NT2/D1 (cell line): Measurements from ENCODE around the gene WDFY3.

ENCODE experiments used
- DNase-seq: peaks from one replicate; pipeline ENCODE4 v3.0.0-alpha.2; 2011; ENCODE audit warnings: low read depth, low spot score
- H3K27me3 ChIP-seq: 2 replicates; pipeline ENCODE4 v1.6.0; 2011; ENCODE audit warnings: mild to moderate bottlenecking; ENCODE audit not compliant: insufficient read length, insufficient read depth
- H3K36me3 ChIP-seq: 2 replicates; pipeline ENCODE4 v1.6.1; 2011; ENCODE audit warnings: mild to moderate bottlenecking, low read length, mixed read lengths; ENCODE audit not compliant: insufficient read depth, insufficient read length
- H3K4me1 ChIP-seq: 2 replicates; pipeline ENCODE4 v1.5.1; 2011; ENCODE audit not compliant: insufficient read depth, insufficient read length
- H3K4me3 ChIP-seq: 2 replicates; pipeline ENCODE4 v1.5.1; 2011; ENCODE audit warnings: low read depth; ENCODE audit not compliant: insufficient read length
- H3K9ac ChIP-seq: 2 replicates; pipeline ENCODE4 v1.6.0; 2011; ENCODE audit warnings: low read depth; ENCODE audit not compliant: insufficient read length
- H3K9me3 ChIP-seq: 2 replicates; pipeline ENCODE4 v1.5.1; 2011; ENCODE audit warnings: mild to moderate bottlenecking, low read length; ENCODE audit not compliant: insufficient read depth
- SUZ12 ChIP-seq: IDR thresholded peaks from 2 replicates; pipeline ENCODE4 v1.6.1; 2011; ENCODE audit not compliant: insufficient read length, insufficient read depth; ENCODE audit errors: extremely low read depth
- YY1 ChIP-seq: IDR thresholded peaks from 2 replicates; pipeline ENCODE4 v1.6.1; 2011; ENCODE audit not compliant: insufficient read length, insufficient read depth
- ZNF274 ChIP-seq: IDR thresholded peaks from 2 replicates; pipeline ENCODE4 v1.6.1; 2011; ENCODE audit warnings: mild to moderate bottlenecking, low read depth, low read length

The WDFY3 gene

GRCh38 chr4:84681486-84682274 lies 284.8 kb downstream of the WDFY3 start:
- TF ChIP-seq ZNF274: no peak
- no peak for TF ChIP-seq SUZ12
- TF ChIP-seq YY1: no peak
- Histone ChIP-seq H3K36me3 (peaks cover 55% of the 10 kb centered on the region), H3K4me1 (peaks cover 4% of the 10 kb centered on the region), H3K9me3 (no peaks in the 10 kb centered on the region), H3K27me3 (no peaks in the 10 kb centered on the region), H3K4me3 (no peak overlapping the region), H3K9ac (no peak overlapping the region)
- no peak for DNase-seq

- no peak overlapping the region for H3K4me3 ChIP-seq
- H3K36me3 ChIP-seq: peaks cover 52% of the 10 kb centered on the region
- DNase-seq: no peak
Measured at GRCh38 chr4:84680956-84681355, 285.5 kb downstream of the WDFY3 start.

GRCh38 chr4:84678976-84679744 lies 287.3 kb downstream of the WDFY3 start:
- peaks cover 55% of the 10 kb centered on the region for H3K36me3 ChIP-seq
- TF ChIP-seq ZNF274 (no peak), YY1 (no peak), SUZ12 (no peak)
- H3K27me3 ChIP-seq: no peaks in the 10 kb centered on the region
- no peak for DNase-seq
- no peak overlapping the region for H3K4me3 ChIP-seq
- no peaks in the 10 kb centered on the region for H3K9me3 ChIP-seq
- peaks cover 4% of the 10 kb centered on the region for H3K4me1 ChIP-seq
- H3K9ac ChIP-seq: no peak overlapping the region

More at GRCh38 chr4:84680956-84681355, 285.5 kb downstream of the WDFY3 start:
- no peaks in the 10 kb centered on the region for H3K27me3 ChIP-seq
- H3K9ac ChIP-seq: no peak overlapping the region
- H3K9me3 ChIP-seq: no peaks in the 10 kb centered on the region
- peaks cover 4% of the 10 kb centered on the region for H3K4me1 ChIP-seq
- TF ChIP-seq ZNF274 (no peak), SUZ12 (no peak), YY1 (no peak)

GRCh38 chr4:84677995-84678394 lies 288.5 kb downstream of the WDFY3 start:
- Histone ChIP-seq H3K4me1 (peaks cover 2% of the 10 kb centered on the region), H3K36me3 (peaks cover 44% of the 10 kb centered on the region), H3K27me3 (no peaks in the 10 kb centered on the region), H3K9ac (no peak overlapping the region), H3K4me3 (no peak overlapping the region), H3K9me3 (no peaks in the 10 kb centered on the region)
- TF ChIP-seq ZNF274 (no peak), SUZ12 (no peak), YY1 (no peak)
- no peak for DNase-seq

GRCh38 chr4:84677093-84677492 lies 289.4 kb downstream of the WDFY3 start:
- Histone ChIP-seq H3K9ac (no peak overlapping the region), H3K4me1 (no peaks in the 10 kb centered on the region), H3K9me3 (no peaks in the 10 kb centered on the region), H3K27me3 (no peaks in the 10 kb centered on the region), H3K36me3 (peaks cover 51% of the 10 kb centered on the region), H3K4me3 (no peak overlapping the region)
- TF ChIP-seq ZNF274 (no peak), YY1 (no peak), SUZ12 (no peak)
- no peak for DNase-seq

- H3K36me3 ChIP-seq: peaks cover 55% of the 10 kb centered on the region
- no peak for DNase-seq
- H3K4me3 ChIP-seq: no peak overlapping the region
Measured at GRCh38 chr4:84673475-84674240, 292.8 kb downstream of the WDFY3 start.

More at GRCh38 chr4:84673475-84674240, 292.8 kb downstream of the WDFY3 start:
- Histone ChIP-seq H3K27me3 (no peaks in the 10 kb centered on the region), H3K9ac (no peak overlapping the region), H3K9me3 (no peaks in the 10 kb centered on the region), H3K4me1 (no peaks in the 10 kb centered on the region)
- no peak for TF ChIP-seq SUZ12
